Sciatic nerve (tissue), 2 donors: ENCODE results near the gene HIRA. TPM values are rescaled to one million over a fixed set of nuclear protein-coding genes. Genes with fewer than 3 reads are reported as not detected.
"Not testable (repeated sequence)": the region's sequence is repeated elsewhere in the genome, so short reads cannot be mapped to it uniquely, and the experiment has no call there.

Experiments used
- ATAC-seq: fragments of 200-7000 bp; cut with Tn5 transposase; one replicate; pipeline ENCODE4 v1.9.1; 2020; ENCODE audit warnings: mild to moderate bottlenecking, moderate library complexity
- DNase-seq: peaks from one replicate; pipeline ENCODE4 v3.0.0-alpha.2; 2020; ENCODE audit warnings: low spot score
- intact Hi-C: fragments of 100-400 bp; cut with DNase I; formaldehyde crosslinking; loops from one replicate; pipeline ENCODE4 v1.14.2; 2022
- total RNA-seq: library from RNA; stranded (reverse); fragmentation: NEBNext Ultra II Directional; extraction: Animal tissue kit (Norgen Biotek cat#: 25700); gene quantifications from one replicate; pipeline ENCODE4 v1.2.1, GENCODE V29; 2021
- donor health status: DM: no; HTN: no; CAD: no.
- donor health status: DM: no; HTN: no; CAD: no.

Gene HIRA
- total RNA-seq, 1 donor from 2014 or later = 26.2 TPM

- no peak for DNase-seq
- intact Hi-C loops = no loop called here
- no peak for ATAC-seq
These were observed 36.3 kb downstream of the HIRA start for GRCh38 chr22:19395276-19395675.

- intact Hi-C loops = no loop called here
- DNase-seq (no peak), ATAC-seq (no peak)
These were observed 37.1 kb downstream of the HIRA start for GRCh38 chr22:19394274-19395050.

GRCh38 chr22:19393704-19394103, 37.8 kb downstream of the HIRA start:
- intact Hi-C loops = no loop called here
- ATAC-seq = no peak
- no peak for DNase-seq

- DNase-seq (no peak), ATAC-seq (no peak)
- intact Hi-C loops = no loop called here
These were observed 44.0 kb downstream of the HIRA start for GRCh38 chr22:19387575-19387974.

GRCh38 chr22:19387038-19387437, 44.5 kb downstream of the HIRA start:
- ATAC-seq (no peak), DNase-seq (no peak)
- intact Hi-C loops = no loop called here

- no peak for DNase-seq
- ATAC-seq = no peak
- intact Hi-C loops = no loop called here
These were observed 45.3 kb downstream of the HIRA start for GRCh38 chr22:19386248-19386647.

GRCh38 chr22:19385221-19385906, 46.2 kb downstream of the HIRA start:
- no peak for DNase-seq
- no peak for ATAC-seq
- intact Hi-C loops = no loop called here

GRCh38 chr22:19383292-19383691, 48.2 kb downstream of the HIRA start:
- no peak for ATAC-seq
- intact Hi-C loops = no loop called here
- DNase-seq = no peak

GRCh38 chr22:19382240-19382639, 49.3 kb downstream of the HIRA start:
- DNase-seq (no peak), ATAC-seq (no peak)
- intact Hi-C loops = no loop called here

- intact Hi-C loops = no loop called here
- ATAC-seq (no peak), DNase-seq (no peak)
These were observed 53.2 kb downstream of the HIRA start for GRCh38 chr22:19378344-19378674.

GRCh38 chr22:19377565-19378343, 53.8 kb downstream of the HIRA start:
- no peak for ATAC-seq
- no peak for DNase-seq
- intact Hi-C loops = no loop called here

GRCh38 chr22:19376971-19377370, 54.6 kb downstream of the HIRA start:
- ATAC-seq (no peak), DNase-seq (no peak)
- intact Hi-C loops = no loop called here

- no peak for ATAC-seq
- DNase-seq = no peak
- intact Hi-C loops = no loop called here
These were observed 55.3 kb downstream of the HIRA start for GRCh38 chr22:19376247-19376646.

- DNase-seq (no peak), ATAC-seq (no peak)
- intact Hi-C loops = no loop called here
These were observed 56.1 kb downstream of the HIRA start for GRCh38 chr22:19375435-19375834.

GRCh38 chr22:19374410-19374809, 57.1 kb downstream of the HIRA start:
- intact Hi-C loops = no loop called here
- DNase-seq (no peak), ATAC-seq (no peak)

- DNase-seq (no peak), ATAC-seq (no peak)
- intact Hi-C loops = no loop called here
These were observed 58.1 kb downstream of the HIRA start for GRCh38 chr22:19373450-19373849.

- DNase-seq (no peak), ATAC-seq (no peak)
- intact Hi-C loops = no loop called here
These were observed 59.6 kb downstream of the HIRA start for GRCh38 chr22:19371893-19372292.

GRCh38 chr22:19368876-19369275, 62.7 kb downstream of the HIRA start:
- ATAC-seq = no peak
- no peak for DNase-seq
- intact Hi-C loops = no loop called here

- ATAC-seq (no peak), DNase-seq (no peak)
- intact Hi-C loops = no loop called here
These were observed 63.7 kb downstream of the HIRA start for GRCh38 chr22:19367763-19368367.

- ATAC-seq, intact Hi-C loops, DNase-seq: not testable (repeated sequence)
These were observed 68.0 kb downstream of the HIRA start for GRCh38 chr22:19363541-19363940.
